CD4-positive, CD25-positive, alpha-beta regulatory T cell (primary cell): Measurements from ENCODE around the gene C5orf63. TPM values are rescaled to one million over a fixed set of nuclear protein-coding genes. Genes with fewer than 3 reads are reported as not detected.

Experiments
- ATAC-seq, 2 donors: fragments of 150-1000 bp; cut with Tn5 transposase; one replicate each; pipeline ENCODE4 v1.10.0; 2021; ENCODE audit warnings: low read depth in 2 of 2, moderate number of reproducible peaks in 2 of 2, moderate library complexity in 1 of 2
- DNase-seq, 3 donors: peaks; one replicate each; pipeline versions ENCODE4 v3.0.0 to v3.0.0-alpha.2; 2012 to 2022; ENCODE audit warnings: mixed read lengths in 1 of 3
- H3K27ac ChIP-seq: one replicate; pipeline ENCODE4 v1.7.0; 2013; ENCODE audit warnings: mild to moderate bottlenecking, low read length; ENCODE audit not compliant: insufficient read depth, poor library complexity, severe bottlenecking
- H3K27me3 ChIP-seq: one replicate; pipeline ENCODE4 v1.7.0; 2013; ENCODE audit warnings: low read length; ENCODE audit not compliant: control insufficient read depth, insufficient read depth
- H3K36me3 ChIP-seq: one replicate; pipeline ENCODE4 v1.7.0; 2013; ENCODE audit warnings: mild to moderate bottlenecking, low read length, moderate library complexity; ENCODE audit not compliant: control insufficient read depth, insufficient read depth
- H3K4me1 ChIP-seq: 2 replicates; pipeline ENCODE4 v1.7.0; 2013; ENCODE audit warnings: mild to moderate bottlenecking, low read length; ENCODE audit not compliant: insufficient read depth, control insufficient read depth, poor library complexity, severe bottlenecking
- H3K4me3 ChIP-seq: one replicate; pipeline ENCODE4 v1.7.0; 2013; ENCODE audit warnings: low read depth, mild to moderate bottlenecking, low read length, moderate library complexity
- H3K9me3 ChIP-seq, 2 experiments: 1 replicate in 1 of 2; 2 replicates in 1 of 2; pipeline ENCODE4 v1.7.0; 2013; ENCODE audit warnings: low read length in 2 of 2, mild to moderate bottlenecking in 1 of 2, moderate library complexity in 1 of 2; ENCODE audit not compliant: control insufficient read depth in 2 of 2
- H3K27ac Mint-ChIP-seq, 3 donors: one replicate each; pipeline ENCODE4 v1.8.0; 2020 to 2022; ENCODE audit warnings: mild to moderate bottlenecking in 3 of 3, mixed read lengths in 3 of 3, moderate library complexity in 2 of 3
- H3K27me3 Mint-ChIP-seq: one replicate; pipeline ENCODE4 v1.8.0; 2022; ENCODE audit warnings: mild to moderate bottlenecking, mixed read lengths
- H3K36me3 Mint-ChIP-seq: one replicate; pipeline ENCODE4 v1.8.0; 2020; ENCODE audit warnings: mixed read lengths
- H3K4me1 Mint-ChIP-seq, 4 donors: one replicate each; pipeline ENCODE4 v1.8.0; 2020 to 2022; ENCODE audit warnings: mixed read lengths in 4 of 4, mild to moderate bottlenecking in 1 of 4
- H3K4me3 Mint-ChIP-seq, 4 donors: one replicate each; pipeline ENCODE4 v1.8.0; 2020 to 2022; ENCODE audit warnings: mild to moderate bottlenecking in 4 of 4, mixed read lengths in 4 of 4, moderate library complexity in 3 of 4
- H3K9me3 Mint-ChIP-seq, 7 donors: one replicate each; pipeline ENCODE4 v1.8.0; 2020 to 2022; ENCODE audit warnings: mixed read lengths in 7 of 7, mild to moderate bottlenecking in 3 of 7, moderate library complexity in 2 of 7
- polyA plus RNA-seq, 4 donors: library from polyadenylated mRNA; unstranded; fragments of 300-500 nt; fragmentation: Illumina TruSeq; gene quantifications; one replicate each; pipeline ENCODE4 v1.2.3, GENCODE V29; 2021
- total RNA-seq: library from RNA; stranded (reverse); gene quantifications from one replicate; pipeline ENCODE4 v1.2.3, GENCODE V29; 2022

C5orf63 gene
- total and polyA plus RNA-seq, 5 donors from 2014 or later: 4.4 to 14.8 (median 7.7) TPM

DNA sequence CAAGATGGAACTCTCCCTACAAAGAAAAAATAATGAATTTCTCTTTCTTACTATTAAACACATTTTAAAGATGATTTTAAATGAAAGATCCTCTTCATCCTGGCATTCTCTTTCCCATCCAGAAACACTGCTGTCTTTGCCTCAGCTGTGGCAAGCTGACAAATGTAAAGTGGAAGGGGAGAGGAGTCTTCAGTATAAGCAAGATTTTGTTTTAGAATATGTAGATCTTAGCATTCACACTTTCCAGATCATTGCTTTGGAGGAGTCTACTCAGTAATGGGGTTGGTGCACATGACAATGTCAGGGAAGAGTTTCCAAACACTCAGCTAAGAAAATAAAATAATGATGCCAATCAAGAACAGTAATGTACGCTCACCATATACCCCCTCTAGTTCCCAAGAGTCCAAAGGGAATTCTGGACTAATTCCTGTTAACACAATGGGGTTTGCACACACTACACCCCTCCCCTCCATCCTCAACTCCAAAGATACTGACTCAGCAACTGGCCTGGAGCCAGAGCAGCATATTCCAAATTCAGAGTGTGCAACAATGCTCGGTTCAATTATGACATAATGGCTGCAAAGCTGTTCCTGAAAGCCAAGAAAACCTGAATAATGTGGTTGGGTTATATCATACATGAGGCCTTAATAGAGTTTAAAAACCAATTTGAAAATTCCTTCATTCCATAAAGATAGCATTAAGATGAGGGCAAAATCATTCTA, 4.6 kb downstream of the C5orf63 start:
- H3K27me3 ChIP-seq: no peaks in the 10 kb centered on the region
- no peaks in the 10 kb centered on the region for H3K9me3 ChIP-seq
- Mint-ChIP-seq H3K4me3 (no peak overlapping the region), H3K9me3 (no peaks in the 10 kb centered on the region), H3K36me3 (peaks cover 15% of the 10 kb centered on the region), H3K27me3 (no peaks in the 10 kb centered on the region), H3K4me1 (peaks cover 21 to 36% (median 23%) of the 10 kb centered on the region in 4 donors), H3K27ac (no peak overlapping the region)
- H3K36me3 ChIP-seq: peaks cover 20% of the 10 kb centered on the region
- H3K4me3 ChIP-seq: no peak overlapping the region
- H3K4me1 ChIP-seq: peaks cover 12% of the 10 kb centered on the region
- ATAC-seq (no peak), DNase-seq (no peak)
- H3K27ac ChIP-seq: no peak overlapping the region

GRCh38 chr5:127066721-127067120, 6.6 kb downstream of the C5orf63 start:
- H3K4me1 ChIP-seq: no peaks in the 10 kb centered on the region
- H3K4me3 Mint-ChIP-seq: no peak overlapping the region
- H3K9me3 ChIP-seq: no peaks in the 10 kb centered on the region
- DNase-seq: no peak
- peaks cover 20% of the 10 kb centered on the region for H3K36me3 ChIP-seq
- H3K9me3 Mint-ChIP-seq: no peaks in the 10 kb centered on the region
- peaks cover 15% of the 10 kb centered on the region for H3K36me3 Mint-ChIP-seq
- H3K4me3 ChIP-seq: no peak overlapping the region
- no peak overlapping the region for H3K27ac ChIP-seq
- ATAC-seq: no peak
- peaks cover 4 to 23% (median 17%) of the 10 kb centered on the region in 4 donors for H3K4me1 Mint-ChIP-seq
- no peaks in the 10 kb centered on the region for H3K27me3 ChIP-seq
- no peaks in the 10 kb centered on the region for H3K27me3 Mint-ChIP-seq
- no peak overlapping the region for H3K27ac Mint-ChIP-seq

GRCh38 chr5:127064253-127064840, 9.0 kb downstream of the C5orf63 start:
- DNase-seq (no peak), ATAC-seq (no peak)
- Histone ChIP-seq H3K4me3 (no peak overlapping the region), H3K27ac (no peak overlapping the region), H3K4me1 (no peaks in the 10 kb centered on the region), H3K9me3 (no peaks in the 10 kb centered on the region), H3K36me3 (peaks cover 14% of the 10 kb centered on the region), H3K27me3 (no peaks in the 10 kb centered on the region)
- H3K4me3 Mint-ChIP-seq: no peak overlapping the region
- peaks cover 20 to 29% (median 22%) of the 10 kb centered on the region in 4 donors for H3K4me1 Mint-ChIP-seq
- no peaks in the 10 kb centered on the region for H3K27me3 Mint-ChIP-seq
- H3K36me3 Mint-ChIP-seq: peaks cover 16% of the 10 kb centered on the region
- H3K27ac Mint-ChIP-seq: no peak overlapping the region
- no peaks in the 10 kb centered on the region for H3K9me3 Mint-ChIP-seq

DNA sequence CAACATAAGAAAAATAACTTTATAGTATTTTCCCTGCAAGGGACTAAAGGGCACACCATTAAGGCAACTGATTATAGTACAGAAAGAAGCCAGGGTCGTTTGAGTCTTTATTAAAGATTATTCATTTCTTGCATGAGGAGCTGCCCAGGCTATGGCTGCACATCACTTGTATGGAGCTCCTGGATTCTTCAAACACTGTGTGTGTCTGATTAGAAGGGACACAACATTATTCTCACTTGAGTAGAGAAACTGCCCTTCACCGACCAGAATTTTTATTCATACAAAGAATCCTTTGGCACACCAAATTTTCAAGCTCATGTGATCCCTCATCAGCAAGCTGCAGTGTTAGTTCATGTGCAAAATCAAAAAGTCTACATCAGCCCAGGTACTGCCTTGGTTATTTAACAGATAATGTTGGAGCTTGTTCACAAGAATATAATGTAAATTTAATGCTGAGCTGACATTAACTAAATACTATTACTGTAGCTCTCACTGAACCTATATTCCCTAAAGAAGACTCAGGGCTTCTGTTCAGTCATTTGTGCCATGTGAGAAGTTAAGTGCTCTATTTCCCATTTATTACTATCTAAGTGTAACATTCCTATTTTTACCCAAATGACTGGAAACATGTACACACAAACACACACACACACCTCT, 9.9 kb downstream of the C5orf63 start:
- Histone ChIP-seq H3K36me3 (peaks cover 18% of the 10 kb centered on the region), H3K4me3 (no peak overlapping the region), H3K4me1 (no peaks in the 10 kb centered on the region), H3K27me3 (no peaks in the 10 kb centered on the region), H3K27ac (no peak overlapping the region), H3K9me3 (no peaks in the 10 kb centered on the region)
- Mint-ChIP-seq H3K36me3 (peaks cover 10% of the 10 kb centered on the region), H3K27ac (no peak overlapping the region), H3K4me3 (no peak overlapping the region), H3K4me1 (peaks cover 12 to 20% (median 17%) of the 10 kb centered on the region in 4 donors), H3K27me3 (no peaks in the 10 kb centered on the region), H3K9me3 (no peaks in the 10 kb centered on the region)
- ATAC-seq (no peak), DNase-seq (no peak)

DNA sequence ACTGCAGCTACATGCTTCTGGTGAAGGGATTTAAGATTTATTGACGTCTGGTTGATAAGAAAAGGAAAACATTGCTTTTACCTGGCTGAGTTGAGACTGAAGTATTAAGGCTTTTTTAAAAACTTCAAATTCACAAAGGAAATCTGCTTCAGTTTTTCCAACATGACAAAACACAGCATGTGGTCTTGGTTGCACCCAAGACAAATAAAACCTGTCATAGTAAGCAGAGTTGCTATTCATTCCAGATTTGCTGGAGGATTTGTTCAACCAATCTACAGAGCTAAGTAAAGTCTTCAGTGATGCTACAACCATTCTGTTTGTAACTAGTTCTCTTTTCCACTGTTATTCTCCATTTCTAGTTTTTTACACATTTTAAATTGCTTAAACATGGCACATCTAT, 11.3 kb downstream of the C5orf63 start:
- Histone ChIP-seq H3K36me3 (peaks cover 18% of the 10 kb centered on the region), H3K27ac (no peak overlapping the region), H3K9me3 (no peaks in the 10 kb centered on the region), H3K4me1 (no peaks in the 10 kb centered on the region), H3K27me3 (no peaks in the 10 kb centered on the region), H3K4me3 (no peak overlapping the region)
- peak overlapping the region in 1 of 3 donors; percentile 24 for H3K27ac Mint-ChIP-seq
- peaks cover 12 to 20% (median 15%) of the 10 kb centered on the region in 4 donors for H3K4me1 Mint-ChIP-seq
- ATAC-seq: no peak
- no peaks in the 10 kb centered on the region for H3K9me3 Mint-ChIP-seq
- H3K27me3 Mint-ChIP-seq: no peaks in the 10 kb centered on the region
- no peak for DNase-seq
- peaks cover 13% of the 10 kb centered on the region for H3K36me3 Mint-ChIP-seq
- no peak overlapping the region for H3K4me3 Mint-ChIP-seq

- ATAC-seq: no peak
- Histone ChIP-seq H3K9me3 (no peaks in the 10 kb centered on the region), H3K36me3 (peaks cover 21% of the 10 kb centered on the region), H3K27ac (no peak overlapping the region), H3K4me1 (no peaks in the 10 kb centered on the region), H3K27me3 (no peaks in the 10 kb centered on the region), H3K4me3 (no peak overlapping the region)
- DNase-seq: no peak
- Mint-ChIP-seq H3K27me3 (no peaks in the 10 kb centered on the region), H3K4me3 (no peak overlapping the region), H3K36me3 (peaks cover 15% of the 10 kb centered on the region), H3K27ac (peak overlapping the region in 1 of 3 donors; percentile 24), H3K4me1 (peaks cover 12 to 20% (median 15%) of the 10 kb centered on the region in 4 donors), H3K9me3 (no peaks in the 10 kb centered on the region)
Observed at GRCh38 chr5:127061537-127061936, 11.8 kb downstream of the C5orf63 start.

GRCh38 chr5:127060470-127060985, 12.8 kb downstream of the C5orf63 start:
- Histone ChIP-seq H3K9me3 (no peaks in the 10 kb centered on the region), H3K4me1 (no peaks in the 10 kb centered on the region), H3K4me3 (no peak overlapping the region), H3K36me3 (peaks cover 23% of the 10 kb centered on the region), H3K27ac (no peak overlapping the region), H3K27me3 (no peaks in the 10 kb centered on the region)
- no peak for DNase-seq
- Mint-ChIP-seq H3K27ac (peak overlapping the region in 2 of 3 donors; percentile 84 to 85), H3K36me3 (peaks cover 23% of the 10 kb centered on the region), H3K4me3 (peak overlapping the region in 1 of 4 donors; percentile 24), H3K4me1 (peaks cover 12 to 20% (median 15%) of the 10 kb centered on the region in 4 donors), H3K27me3 (no peaks in the 10 kb centered on the region), H3K9me3 (peaks cover 0 to 2% (median 0%) of the 10 kb centered on the region in 7 donors)
- ATAC-seq: no peak
